Hepatic stellate cell (primary cell): Measurements from ENCODE around the gene HAUS6.
A peak's percentile ranks its signal among the peaks of the same experiment; 100 is the strongest.
"Not testable (repeated sequence)": the region's sequence is repeated elsewhere in the genome, so short reads cannot be mapped to it uniquely, and the experiment has no call there.

ENCODE experiments used
- DNase-seq: peaks from one replicate; pipeline ENCODE4 v3.0.0; 2011; ENCODE audit warnings: low spot score

HAUS6 gene, protein sequence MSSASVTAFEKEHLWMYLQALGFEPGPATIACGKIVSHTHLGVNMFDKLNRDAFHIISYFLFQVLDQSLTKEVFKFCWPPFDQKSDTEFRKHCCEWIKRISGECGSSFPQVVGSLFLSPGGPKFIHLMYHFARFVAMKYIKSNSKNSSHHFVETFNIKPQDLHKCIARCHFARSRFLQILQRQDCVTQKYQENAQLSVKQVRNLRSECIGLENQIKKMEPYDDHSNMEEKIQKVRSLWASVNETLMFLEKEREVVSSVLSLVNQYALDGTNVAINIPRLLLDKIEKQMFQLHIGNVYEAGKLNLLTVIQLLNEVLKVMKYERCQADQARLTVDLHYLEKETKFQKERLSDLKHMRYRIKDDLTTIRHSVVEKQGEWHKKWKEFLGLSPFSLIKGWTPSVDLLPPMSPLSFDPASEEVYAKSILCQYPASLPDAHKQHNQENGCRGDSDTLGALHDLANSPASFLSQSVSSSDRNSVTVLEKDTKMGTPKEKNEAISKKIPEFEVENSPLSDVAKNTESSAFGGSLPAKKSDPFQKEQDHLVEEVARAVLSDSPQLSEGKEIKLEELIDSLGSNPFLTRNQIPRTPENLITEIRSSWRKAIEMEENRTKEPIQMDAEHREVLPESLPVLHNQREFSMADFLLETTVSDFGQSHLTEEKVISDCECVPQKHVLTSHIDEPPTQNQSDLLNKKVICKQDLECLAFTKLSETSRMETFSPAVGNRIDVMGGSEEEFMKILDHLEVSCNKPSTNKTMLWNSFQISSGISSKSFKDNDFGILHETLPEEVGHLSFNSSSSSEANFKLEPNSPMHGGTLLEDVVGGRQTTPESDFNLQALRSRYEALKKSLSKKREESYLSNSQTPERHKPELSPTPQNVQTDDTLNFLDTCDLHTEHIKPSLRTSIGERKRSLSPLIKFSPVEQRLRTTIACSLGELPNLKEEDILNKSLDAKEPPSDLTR

DNA sequence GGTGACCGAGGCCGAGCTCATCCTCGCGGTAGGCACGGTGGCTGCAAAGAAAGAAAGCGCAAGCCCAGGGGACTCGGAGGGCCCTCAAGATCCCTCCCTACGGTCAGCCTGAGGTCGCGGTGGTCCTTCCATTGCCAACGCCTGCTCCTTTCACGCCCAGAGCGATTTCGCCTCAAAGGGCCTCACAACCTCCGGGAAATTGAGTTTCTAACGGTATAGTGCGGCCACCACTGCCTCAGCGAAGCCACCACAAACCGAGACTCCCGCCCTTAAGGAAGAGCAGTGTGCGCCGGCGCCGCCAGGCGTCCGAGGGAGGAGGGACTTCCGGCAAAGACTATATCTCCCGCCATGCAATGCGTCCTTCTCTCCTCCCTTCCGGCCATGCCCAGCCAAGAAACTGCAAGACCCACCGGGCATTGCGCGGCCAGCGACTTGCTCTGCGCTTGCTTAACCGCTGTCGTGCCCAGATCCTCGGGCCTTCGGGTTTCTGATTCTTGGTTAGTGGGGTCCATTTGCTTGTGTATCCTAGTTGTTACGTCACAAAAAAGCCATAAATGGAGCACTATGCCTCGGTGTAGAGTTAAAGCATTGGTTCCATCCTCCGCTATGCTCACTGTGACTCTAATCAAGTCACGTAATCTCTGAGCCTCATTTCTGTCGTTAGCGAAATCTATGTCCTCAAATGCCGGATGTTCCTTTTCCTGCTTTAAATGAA lies at the start of gene HAUS6:
HAUS6 (minus strand) TSS at position 274 of the 715 bp plus-strand sequence; CDS start at position 21, 253 bp downstream.
- peak; percentile 93 for DNase-seq

DNA sequence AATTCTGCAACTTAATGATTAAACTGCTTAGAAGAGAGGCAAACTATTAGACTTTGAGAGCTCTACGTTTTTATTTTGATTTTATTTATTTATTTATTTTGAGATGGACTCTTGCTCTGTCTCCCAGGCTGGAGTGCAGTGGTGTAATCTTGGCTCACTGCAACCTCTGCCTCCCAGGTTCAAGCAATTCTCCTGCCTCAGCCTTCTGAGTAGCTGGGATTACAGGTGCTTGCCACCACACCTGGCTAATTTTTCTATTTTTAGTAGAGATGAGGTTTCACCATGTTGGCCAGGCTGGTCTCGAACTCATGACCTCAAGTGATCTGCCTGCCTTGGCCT lies 49.4 kb upstream of the HAUS6 start:
- not testable (repeated sequence) for DNase-seq

DNA sequence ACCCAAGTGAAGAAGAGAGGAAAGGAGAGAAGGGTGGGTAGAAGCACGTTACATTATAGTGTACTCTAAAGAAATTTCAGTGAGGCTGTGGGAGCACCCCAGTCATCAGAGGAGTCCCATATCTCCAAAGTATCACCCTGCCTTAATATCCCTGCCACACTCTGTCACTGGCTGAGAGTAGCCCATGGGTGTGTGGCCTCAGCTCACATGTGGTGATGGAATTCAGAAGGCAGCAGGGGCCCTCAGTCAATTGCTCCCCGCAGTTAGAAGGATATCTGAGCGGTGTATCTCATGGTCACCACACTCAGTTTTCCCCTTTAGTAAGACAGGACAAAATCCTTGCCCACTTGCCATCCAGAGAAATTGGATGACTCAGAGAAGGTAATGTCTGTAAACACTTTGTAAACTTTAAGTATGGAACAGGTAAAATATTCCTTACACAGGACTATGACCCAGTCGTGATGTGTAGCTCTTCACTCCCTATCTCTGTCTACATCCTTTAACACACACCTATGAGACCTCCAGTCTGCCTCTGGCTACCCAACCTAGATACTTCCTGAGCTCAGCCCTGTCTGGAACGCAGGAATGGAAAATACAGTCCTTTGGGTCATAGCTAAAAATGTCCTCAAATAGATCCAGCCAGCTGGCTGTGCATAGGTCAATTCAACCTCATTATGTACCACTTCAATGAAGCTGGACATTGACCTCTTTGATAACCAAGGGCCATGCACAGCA lies 48.9 kb upstream of the HAUS6 start:
- DNase-seq = no peak

DNA sequence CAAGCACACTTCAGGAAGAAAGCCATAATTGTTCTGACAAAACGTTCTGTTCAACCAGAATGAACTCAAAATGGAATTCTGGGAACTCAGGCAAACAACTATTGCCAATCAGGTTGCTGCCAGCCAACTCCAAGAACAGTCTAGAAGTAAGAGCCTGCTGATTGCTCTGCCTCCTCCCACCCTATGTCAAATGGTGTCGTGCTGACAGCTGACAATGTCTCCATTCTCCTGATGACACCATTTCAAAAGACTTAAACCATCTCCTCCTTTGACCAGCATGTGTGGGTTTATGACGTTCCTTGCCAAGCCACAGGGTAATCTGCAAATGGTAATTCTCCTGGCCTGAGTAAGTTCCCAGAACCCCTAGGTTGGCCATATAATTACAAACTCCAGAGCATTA lies 46.5 kb upstream of the HAUS6 start:
- no peak for DNase-seq

DNA sequence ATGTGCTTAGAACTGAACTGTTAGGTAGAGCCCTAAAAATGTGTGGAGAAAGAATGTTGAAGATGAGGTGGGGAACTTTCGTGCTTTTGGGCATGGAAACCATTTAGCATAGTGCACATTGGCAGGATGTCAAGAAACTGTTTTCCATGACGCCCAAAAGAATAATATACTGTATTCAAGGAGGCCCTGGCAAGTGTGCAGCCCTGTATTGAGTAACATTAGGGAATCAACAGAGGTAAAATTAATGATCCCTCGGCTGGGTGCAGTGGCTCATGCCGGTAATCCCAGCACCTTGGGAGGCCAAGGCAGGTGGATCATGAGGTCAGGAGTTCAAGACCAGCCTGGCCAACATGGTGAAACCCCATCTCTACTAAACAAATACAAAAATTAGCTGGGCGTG lies 45.5 kb upstream of the HAUS6 start:
- DNase-seq = no peak

DNA sequence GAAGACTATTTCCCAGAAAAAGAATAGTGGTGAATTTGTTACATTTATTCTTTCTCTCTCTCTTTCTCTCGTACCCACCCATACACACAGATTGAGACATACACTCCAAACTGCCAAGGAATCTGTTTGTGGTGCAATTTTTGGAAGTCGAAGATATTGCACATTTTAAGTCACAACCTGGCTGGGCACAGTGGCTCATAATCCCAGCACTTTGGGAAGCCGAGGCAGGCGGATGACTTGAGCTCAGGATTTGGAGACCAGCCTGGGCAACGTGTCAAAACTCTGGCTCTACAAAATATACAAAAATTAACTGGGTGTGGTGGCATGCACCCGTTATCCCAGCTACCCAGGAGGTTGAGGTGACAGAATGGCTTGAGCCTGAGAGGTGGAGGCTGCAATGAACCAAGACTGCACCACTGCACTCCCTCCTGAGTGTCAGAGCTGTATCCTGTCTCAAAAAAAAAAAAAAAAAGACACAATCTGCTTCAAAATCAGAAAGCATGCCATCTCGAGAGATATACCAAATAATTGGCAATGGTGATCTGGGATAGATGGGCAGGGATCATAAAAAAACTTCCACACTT lies 43.8 kb upstream of the HAUS6 start:
- DNase-seq = no peak

DNA sequence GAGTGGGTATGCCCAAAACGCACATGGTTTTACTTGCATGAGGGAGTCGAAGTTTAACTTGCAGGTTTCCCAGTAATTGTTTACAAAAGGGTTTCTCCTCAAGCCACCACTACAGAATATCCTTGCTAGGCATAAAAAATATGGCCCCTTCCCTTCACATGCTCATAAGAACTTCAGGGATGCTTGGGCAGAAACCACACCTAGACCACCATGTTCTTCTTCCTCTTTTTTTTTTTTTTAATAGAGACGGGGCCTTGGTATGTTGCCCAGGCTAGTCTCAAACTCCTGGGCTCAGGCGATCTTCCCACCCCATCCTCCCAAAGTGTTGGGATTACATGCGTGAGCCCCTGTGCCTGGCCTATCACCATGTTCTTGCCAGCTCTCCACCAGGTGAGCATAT lies 43.2 kb upstream of the HAUS6 start:
- no peak for DNase-seq

DNA sequence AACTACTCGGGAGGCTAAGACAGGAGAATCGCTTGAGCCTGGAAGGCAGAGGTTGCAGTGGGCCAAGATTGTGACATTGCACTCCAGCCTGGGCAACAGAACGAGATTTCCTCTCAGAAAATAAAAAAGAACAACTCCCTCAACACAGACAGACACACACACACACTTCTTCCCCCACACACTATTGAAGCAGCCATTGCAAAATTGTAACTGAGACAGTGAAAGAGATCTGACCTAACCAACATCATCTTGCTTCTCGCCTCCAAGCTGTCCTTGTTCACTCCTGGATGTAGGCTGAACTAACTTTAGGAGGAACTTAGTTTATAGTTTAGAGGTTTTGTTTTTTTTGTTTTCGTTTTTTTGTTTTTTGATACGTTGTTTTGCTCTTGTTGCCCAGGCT lies 37.6 kb upstream of the HAUS6 start:
- no peak for DNase-seq

DNA sequence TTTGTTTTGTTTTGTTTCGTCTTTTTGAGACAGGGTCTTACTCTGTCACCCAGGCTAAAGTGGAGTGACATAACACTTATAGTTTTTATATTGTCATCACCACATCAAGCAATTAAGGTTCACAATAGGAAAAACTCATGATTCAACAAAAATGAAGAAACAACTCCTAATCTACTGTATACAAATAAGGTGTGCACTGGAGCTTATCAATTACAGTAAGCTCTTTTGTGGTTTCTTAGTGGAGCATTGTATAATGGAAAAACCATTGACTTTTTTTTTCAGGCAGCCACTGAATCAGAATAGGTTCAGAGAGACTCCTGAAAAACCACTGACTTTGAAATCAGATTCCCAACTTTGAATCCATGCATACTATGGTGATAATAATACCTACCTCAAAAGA lies 35.4 kb upstream of the HAUS6 start:
- DNase-seq = no peak

DNA sequence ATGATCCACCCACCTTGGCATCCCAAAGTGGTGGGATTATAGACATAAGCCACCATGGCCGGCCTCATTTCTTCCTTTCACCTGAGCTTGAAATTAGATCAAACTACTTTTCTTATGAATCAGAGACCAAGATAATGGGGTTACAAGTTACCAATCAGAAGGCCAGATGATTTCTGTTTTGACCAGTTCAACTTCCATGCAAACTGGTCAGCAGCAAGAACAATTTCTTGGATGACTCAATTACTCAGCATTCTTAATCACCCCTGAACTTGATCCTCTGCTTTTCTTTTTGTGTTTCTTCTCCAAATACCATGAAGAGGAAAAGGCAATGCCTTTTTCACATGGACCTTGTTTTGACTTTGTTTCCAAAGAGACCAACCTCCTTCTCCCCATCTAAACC lies 34.6 kb upstream of the HAUS6 start:
- DNase-seq = no peak

DNA sequence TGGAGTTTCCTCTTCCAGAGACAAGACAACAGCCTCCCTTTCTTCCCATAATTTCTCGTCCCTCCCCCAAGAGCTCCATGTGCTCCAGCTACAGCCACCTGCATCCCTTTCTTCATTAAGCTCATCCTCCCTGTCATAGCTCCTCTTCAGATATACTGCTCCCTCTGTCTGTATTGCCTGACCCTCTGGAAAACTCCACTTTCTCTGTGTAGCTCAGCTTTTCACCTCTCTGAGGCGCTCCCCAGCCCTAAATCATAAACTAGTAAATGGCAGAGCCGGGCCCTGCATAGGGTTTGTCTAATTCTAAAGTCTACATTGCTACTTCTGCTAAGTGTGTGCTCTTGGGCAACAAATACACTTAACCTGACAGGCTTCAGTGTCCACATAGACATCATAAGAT lies 33.4 kb upstream of the HAUS6 start:
- DNase-seq = no peak

DNA sequence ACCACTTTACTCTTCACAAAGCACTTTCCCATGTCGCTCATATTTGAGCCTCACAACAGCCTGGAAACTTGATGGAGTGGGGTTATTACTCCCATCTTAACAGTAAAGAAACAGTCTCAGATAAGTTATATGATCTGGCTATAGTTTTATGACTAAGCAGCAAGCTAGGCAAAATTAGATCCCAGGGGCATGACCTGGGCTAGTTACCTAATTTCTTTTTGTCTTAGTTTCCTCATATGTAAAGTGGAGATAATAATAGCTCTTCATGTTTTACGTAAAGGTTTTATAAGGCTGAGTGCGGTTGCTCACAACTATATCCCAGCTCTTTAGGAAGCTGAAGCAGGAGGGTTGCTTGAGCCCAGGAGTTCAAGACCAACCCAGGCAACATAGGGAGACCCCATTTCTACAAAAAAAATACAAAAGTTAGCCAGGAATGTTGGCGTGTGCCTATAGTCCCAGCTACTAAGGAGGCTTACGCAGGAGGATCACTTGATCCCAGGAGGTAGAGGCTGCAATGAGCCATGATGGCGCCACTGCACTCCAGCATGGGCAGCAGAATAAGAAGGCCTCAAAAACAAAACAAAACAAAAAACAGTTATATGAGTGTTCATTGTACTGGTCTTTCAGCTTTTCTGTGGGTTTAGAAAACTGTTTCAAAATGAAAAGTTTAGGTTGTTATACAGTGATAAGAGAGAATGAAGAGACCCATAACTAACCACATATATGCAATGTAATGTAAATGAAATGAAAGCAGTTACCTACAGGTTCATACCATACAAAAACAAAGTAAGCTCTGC lies 31.0 kb upstream of the HAUS6 start:
- no peak for DNase-seq

DNA sequence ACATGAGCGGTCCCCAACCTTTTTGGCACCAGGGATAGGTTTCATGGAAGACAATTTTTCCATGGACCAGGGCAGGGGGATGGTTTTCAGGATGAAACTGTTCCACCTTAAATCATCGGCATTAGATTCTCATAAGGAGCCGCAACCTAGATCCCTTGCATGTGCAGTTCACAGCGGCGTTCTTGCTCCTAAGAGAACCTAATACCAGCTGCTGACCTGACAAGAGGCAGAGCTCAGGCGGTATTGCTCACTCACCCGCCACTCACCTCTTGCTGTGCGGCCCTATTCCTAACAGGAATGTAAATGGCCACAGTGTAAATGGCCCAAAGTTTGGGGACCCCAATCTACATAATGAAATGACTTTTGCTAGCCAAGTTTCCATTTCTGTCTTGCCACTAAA lies 27.7 kb upstream of the HAUS6 start:
- DNase-seq = no peak

DNA sequence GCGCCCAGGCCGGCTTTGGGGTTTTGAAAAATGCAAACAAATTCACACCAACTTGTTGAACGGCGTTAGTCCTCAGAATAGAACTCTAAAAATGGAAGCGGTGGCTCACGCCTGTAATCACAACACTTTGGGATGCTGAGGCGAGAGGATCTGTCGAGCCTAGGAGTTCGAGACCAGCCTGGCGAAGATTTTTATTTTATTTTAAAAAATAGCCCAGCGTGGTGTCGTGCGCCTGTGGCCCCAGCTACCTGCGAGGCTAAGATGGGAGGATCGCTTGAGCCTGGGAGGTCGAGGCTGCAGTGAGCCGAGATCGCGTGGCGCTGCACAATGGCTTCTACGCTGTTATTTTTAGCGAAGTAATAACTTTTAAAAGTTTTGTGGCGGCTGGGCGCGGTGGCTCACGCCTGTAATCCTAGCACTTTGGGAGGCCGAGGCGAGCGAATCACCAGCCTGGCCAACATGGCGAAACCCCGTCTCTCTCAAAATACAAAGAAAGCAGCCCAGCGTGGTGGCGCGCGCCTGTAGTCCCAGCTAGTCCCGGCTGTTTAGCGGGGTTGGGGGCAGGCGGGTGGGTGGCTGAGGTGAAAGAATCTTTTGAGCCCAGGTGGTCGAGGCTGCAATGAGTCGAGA lies 25.3 kb upstream of the HAUS6 start:
- no peak for DNase-seq

DNA sequence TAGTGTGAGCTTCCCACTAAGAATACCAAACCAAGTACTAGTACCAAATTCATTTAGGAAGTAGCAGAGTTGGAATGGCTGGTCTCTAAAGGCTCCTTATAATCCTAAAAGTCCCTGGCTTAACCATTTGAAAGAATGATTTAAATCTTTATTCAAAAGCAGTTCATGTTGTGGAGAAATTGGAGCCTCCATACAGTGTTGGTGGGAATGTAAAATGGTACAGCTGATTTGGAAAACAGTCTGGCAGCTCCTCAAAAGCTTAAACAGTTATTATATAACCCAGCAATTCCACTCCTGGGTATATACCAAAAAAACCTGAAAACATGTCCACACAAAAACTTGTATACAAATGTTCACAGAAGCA lies 21.7 kb upstream of the HAUS6 start:
- DNase-seq = no peak

DNA sequence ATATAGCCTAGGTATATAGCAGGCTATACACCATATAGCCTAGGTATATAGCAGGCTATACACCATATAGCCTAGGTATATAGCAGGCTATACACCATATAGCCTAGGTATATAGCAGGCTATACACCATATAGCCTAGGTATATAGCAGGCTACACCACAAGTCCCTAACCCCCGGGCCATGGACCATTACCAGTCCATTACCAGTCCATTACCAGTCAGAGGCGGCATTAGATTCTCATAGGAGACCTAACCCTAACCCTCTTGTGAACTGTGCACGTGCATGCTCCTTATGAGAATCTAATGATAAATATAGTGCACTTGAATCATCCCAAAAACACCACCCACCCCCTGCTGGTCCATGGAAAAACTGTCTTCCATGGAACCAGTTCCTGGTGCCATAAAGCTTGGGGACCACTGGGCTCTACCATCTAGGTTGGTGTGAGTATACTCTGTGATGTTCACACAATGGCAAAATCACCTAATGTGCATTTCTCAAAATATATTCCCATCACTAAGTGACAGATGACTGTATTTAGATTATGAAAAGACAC lies 19.9 kb upstream of the HAUS6 start:
- DNase-seq = no peak

DNA sequence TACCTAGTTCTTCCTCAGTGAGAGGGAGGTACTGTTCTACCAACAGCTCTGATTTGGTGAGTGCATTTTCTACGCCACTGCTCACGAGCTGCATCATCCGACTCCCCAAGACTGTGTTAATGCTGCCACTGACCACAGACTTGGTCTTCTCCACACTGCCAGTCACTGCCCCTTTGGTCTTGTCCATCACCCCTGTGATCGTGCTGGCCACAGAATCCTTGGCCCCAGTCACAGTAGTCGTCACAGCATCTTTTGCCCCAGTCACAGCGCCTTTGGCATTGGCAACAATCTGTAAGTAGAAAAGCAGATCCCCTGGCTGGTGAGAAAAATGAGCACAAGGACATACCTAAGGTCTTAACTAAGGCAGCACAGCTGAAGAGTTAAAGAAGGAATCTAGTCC lies 18.2 kb upstream of the HAUS6 start:
- no peak for DNase-seq

DNA sequence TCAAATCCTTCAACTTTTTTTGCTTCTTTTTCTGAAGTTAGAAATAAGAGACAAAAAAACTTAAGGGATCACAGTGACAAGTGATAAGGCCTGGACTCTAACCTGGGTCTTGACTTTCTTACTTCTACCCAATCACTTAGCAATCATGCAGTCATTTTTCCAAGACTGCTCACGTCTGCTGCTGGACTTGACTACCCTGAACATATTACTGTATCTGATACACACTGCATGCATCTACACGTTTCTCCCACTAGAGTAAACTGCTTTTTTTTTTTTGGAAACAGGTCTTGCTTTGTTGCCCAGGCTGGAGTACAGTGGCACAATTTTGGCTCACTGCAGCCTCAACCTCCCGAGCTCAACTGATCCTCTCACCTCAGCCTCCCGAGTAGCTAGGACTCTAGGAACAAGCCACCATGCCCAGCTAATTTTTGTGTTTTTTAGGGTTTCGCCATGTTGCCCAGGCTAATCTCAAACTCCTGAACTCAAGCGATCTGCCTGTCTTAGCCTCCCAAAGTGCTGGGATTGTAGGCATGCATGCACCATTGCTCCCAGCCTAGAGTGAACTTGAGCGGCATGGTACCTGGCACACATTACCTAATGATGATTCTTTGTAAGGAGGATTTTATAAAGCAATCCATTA lies 17.2 kb upstream of the HAUS6 start:
- DNase-seq = no peak

DNA sequence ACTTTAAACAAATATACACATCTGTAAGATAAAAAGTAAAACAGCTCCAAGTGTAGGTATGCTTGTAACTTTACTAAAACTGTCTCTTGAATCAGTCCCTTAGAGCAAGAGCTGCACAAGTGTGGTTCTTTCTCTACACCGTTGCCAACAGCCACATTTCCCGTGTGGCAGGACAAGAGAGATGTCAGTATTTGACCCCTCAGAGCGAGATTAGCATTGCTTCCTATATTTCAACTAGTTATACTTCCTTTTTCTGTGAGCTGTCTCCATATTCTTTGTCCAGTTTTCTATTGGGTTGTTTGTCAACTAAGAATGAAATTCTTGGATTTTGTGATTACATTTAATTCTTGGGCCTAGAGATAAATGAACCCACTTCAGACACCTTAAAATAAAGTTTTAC lies 16.5 kb upstream of the HAUS6 start:
- DNase-seq = no peak
